HEK293 (cell line): ENCODE results near the gene ITPKA.

Source experiments
- CTCF ChIA-PET: fragments of 350-600 bp; formaldehyde crosslinking; extraction: SDS; loops from one replicate; lab custom pipeline; 2021; ENCODE audit warnings: antibody characterized with exemption; lab: Yijun Ruan, JAX
- POLR2A ChIA-PET: fragments of 300-600 bp; formaldehyde crosslinking; extraction: SDS; loops from one replicate; lab custom pipeline; 2020; ENCODE audit warnings: antibody characterized with exemption, inconsistent platforms; lab: Yijun Ruan, JAX
- H3K27ac ChIP-seq: fragments of 200-500 bp; sonication (Bioruptor generic); 2 replicates; pipeline ENCODE4 v1.5.1; 2014; ENCODE audit warnings: low read depth, low read length, control low read depth, inconsistent platforms; ENCODE audit errors: extremely low read depth
- H3K36me3 ChIP-seq, 2 experiments: fragments of 200-500 bp in 1 of 2; sonication (Bioruptor generic) in 1 of 2; 1 replicate in 1 of 2; 2 replicates in 1 of 2; pipeline ENCODE4 v1.5.1; 2014 to 2017; ENCODE audit warnings: inconsistent platforms in 2 of 2, low read length in 2 of 2; ENCODE audit not compliant: control insufficient read depth in 2 of 2, insufficient read depth in 1 of 2
- H3K4me1 ChIP-seq: fragments of 200-500 bp; sonication (Bioruptor generic); 2 replicates; pipeline ENCODE4 v1.5.1; 2014; ENCODE audit warnings: mild to moderate bottlenecking, low read length, inconsistent platforms; ENCODE audit not compliant: control insufficient read depth, insufficient read depth
- H3K4me3 ChIP-seq: 2 replicates; pipeline ENCODE4 v1.5.1; 2011; ENCODE audit warnings: low read depth, mild to moderate bottlenecking, control low read depth, low read length, moderate library complexity
- H3K9me3 ChIP-seq: fragments of 200-500 bp; sonication (Bioruptor generic); 2 replicates; pipeline ENCODE4 v1.5.1; 2014; ENCODE audit warnings: low read depth, low read length, inconsistent platforms; ENCODE audit not compliant: control insufficient read depth, insufficient read depth
- GLIS1 ChIP-seq: fragments of 450-650 bp; formaldehyde crosslinking; IDR thresholded peaks from 2 replicates; pipeline ENCODE4 v1.5.1; 2016; ENCODE audit warnings: missing biosample characterization, missing genetic modification characterization
- HOXD13 ChIP-seq: sonication (generic); formaldehyde crosslinking; IDR thresholded peaks from 2 replicates; pipeline ENCODE4 v1.8.0; 2022; ENCODE audit warnings: missing genetic modification reagents, borderline replicate concordance
- KLF17 ChIP-seq: fragments of 450-650 bp; formaldehyde crosslinking; IDR thresholded peaks from 2 replicates; pipeline ENCODE4 v1.5.1; 2016; ENCODE audit warnings: missing biosample characterization, missing genetic modification characterization
- PATZ1 ChIP-seq: fragments of 450-650 bp; formaldehyde crosslinking; IDR thresholded peaks from 2 replicates; pipeline ENCODE4 v1.5.1; 2016; ENCODE audit warnings: missing biosample characterization, missing genetic modification characterization
- PRDM6 ChIP-seq: fragments of 450-650 bp; formaldehyde crosslinking; IDR thresholded peaks from 2 replicates; pipeline ENCODE4 v1.5.1; 2017; ENCODE audit warnings: missing biosample characterization, missing genetic modification characterization
- SP2 ChIP-seq: fragments of 450-650 bp; formaldehyde crosslinking; IDR thresholded peaks from 2 replicates; pipeline ENCODE4 v1.5.1; 2016; ENCODE audit warnings: missing biosample characterization, missing genetic modification characterization
- SP7 ChIP-seq: fragments of 450-650 bp; formaldehyde crosslinking; IDR thresholded peaks from 2 replicates; pipeline ENCODE4 v1.5.1; 2016; ENCODE audit warnings: missing biosample characterization, missing genetic modification characterization
- WT1 ChIP-seq: fragments of 450-650 bp; formaldehyde crosslinking; IDR thresholded peaks from 2 replicates; pipeline ENCODE4 v1.5.1; 2016; ENCODE audit warnings: missing biosample characterization, missing genetic modification characterization
- ZBTB8A ChIP-seq: fragments of 450-650 bp; formaldehyde crosslinking; IDR thresholded peaks from 2 replicates; pipeline ENCODE4 v1.5.1; 2016; ENCODE audit warnings: missing biosample characterization, missing genetic modification characterization
- ZFHX2 ChIP-seq: fragments of 450-650 bp; formaldehyde crosslinking; conservative IDR thresholded peaks from 2 replicates; pipeline ENCODE4 v1.5.1; 2016; ENCODE audit warnings: missing biosample characterization, missing genetic modification characterization
- ZNF239 ChIP-seq: fragments of 450-650 bp; formaldehyde crosslinking; IDR thresholded peaks from 2 replicates; pipeline ENCODE4 v1.5.1; 2016; ENCODE audit warnings: missing biosample characterization, missing genetic modification characterization
- ZNF362 ChIP-seq: fragments of 450-650 bp; formaldehyde crosslinking; IDR thresholded peaks from 2 replicates; pipeline ENCODE4 v1.5.1; 2016; ENCODE audit warnings: missing biosample characterization, missing genetic modification characterization
- ZNF423 ChIP-seq: fragments of 450-650 bp; formaldehyde crosslinking; IDR thresholded peaks from 2 replicates; pipeline ENCODE4 v1.5.1; 2016; ENCODE audit warnings: missing biosample characterization, missing genetic modification characterization
- ZNF513 ChIP-seq: fragments of 450-650 bp; IDR thresholded peaks from 2 replicates; pipeline ENCODE4 v1.5.1; 2018; ENCODE audit warnings: missing biosample characterization, missing genetic modification characterization
- ZNF549 ChIP-seq: fragments of 450-650 bp; IDR thresholded peaks from 2 replicates; pipeline ENCODE4 v1.5.1; 2018; ENCODE audit warnings: missing biosample characterization, missing genetic modification characterization, mild to moderate bottlenecking, inconsistent platforms, moderate library complexity
- ZNF561 ChIP-seq: fragments of 450-650 bp; IDR thresholded peaks from 2 replicates; pipeline ENCODE4 v1.5.1; 2018; ENCODE audit warnings: missing biosample characterization, missing genetic modification characterization, borderline replicate concordance
- ZNF624 ChIP-seq: fragments of 450-650 bp; formaldehyde crosslinking; IDR thresholded peaks from 2 replicates; pipeline ENCODE4 v1.5.1; 2017; ENCODE audit warnings: missing biosample characterization, missing genetic modification characterization
- ZNF626 ChIP-seq: fragments of 450-650 bp; sonication (Bioruptor Pico); formaldehyde crosslinking; IDR thresholded peaks from 2 replicates; pipeline ENCODE4 v1.5.1; 2018; ENCODE audit warnings: missing biosample characterization, missing genetic modification characterization, inconsistent platforms
- ZNF645 ChIP-seq: fragments of 450-650 bp; formaldehyde crosslinking; IDR thresholded peaks from 2 replicates; pipeline ENCODE4; 2016; ENCODE audit warnings: missing biosample characterization, missing genetic modification characterization
- ZXDB ChIP-seq: fragments of 450-650 bp; formaldehyde crosslinking; IDR thresholded peaks from 2 replicates; pipeline ENCODE4 v1.5.1; 2016; ENCODE audit warnings: missing biosample characterization, missing genetic modification characterization

ITPKA gene

GRCh38 chr15:41493205-41493901, at the start of gene ITPKA (continued):
- TF ChIP-seq ZNF645 (tag by site-specific recombination) (no peak), WT1 (tag by site-specific recombination) (0 out of 2 replicates have a peak, but pooled peaks have one; percentile 34), ZNF423 (tag by site-specific recombination) (peak; percentile 84), ZNF549 (no peak), ZFHX2 (tag by site-specific recombination) (peak; percentile 52; the same call in 1 of the 2 replicates), ZNF362 (tag by site-specific recombination) (no peak), ZNF561 (tag by site-specific recombination) (no peak), ZBTB8A (peak; percentile 78), ZNF513 (tag by site-specific recombination) (0 out of 2 replicates have a peak, but pooled peaks have one; percentile 8), ZXDB (tag by site-specific recombination) (peak; percentile 94), HOXD13 (CRISPR knock-in tag) (no peak), KLF17 (no peak; the same call in 1 of the 2 replicates), SP2 (tag by site-specific recombination) (peak; percentile 72), SP7 (tag by site-specific recombination) (peak; percentile 60), ZNF626 (no peak), ZNF239 (tag by site-specific recombination) (no peak), GLIS1 (tag by site-specific recombination) (peak; percentile 70)
- TF ChIP-seq, all 188 proteins: peak for 48

GRCh38 chr15:41445399-41445798, 48.3 kb upstream of the ITPKA start:
- H3K4me1 ChIP-seq: no peaks in the 10 kb centered on the region
- ChIA-PET POLR2A (interaction anchor here (1.0 kb wide), 1 partner anchor 113 kb away, joined by 5 read pairs; the partner anchor contains the start of genes NUSAP1 and OIP5), CTCF (no interaction called here)
- H3K9me3 ChIP-seq: no peaks in the 10 kb centered on the region
- H3K4me3 ChIP-seq: no peak overlapping the region
- H3K36me3 ChIP-seq: peaks cover 3 to 15% of the 10 kb centered on the region in 2 experiments; a peak in 2 of 3 replicates
- no peak overlapping the region for H3K27ac ChIP-seq
- 0 out of 2 replicates have a peak, but pooled peaks have one; percentile 19 for TF ChIP-seq PRDM6 (tag by site-specific recombination)
- no peak for TF ChIP-seq PATZ1
- no peak for TF ChIP-seq ZNF624 (tag by site-specific recombination)
